Adrenal gland (tissue), 12 donors: Measurements from ENCODE around the gene TPGS2. TPM values are rescaled to one million over a fixed set of nuclear protein-coding genes. Genes with fewer than 3 reads are reported as not detected.

Source experiments
- DNase-seq, 7 donors: peaks; one replicate each; pipeline ENCODE4 v3.0.0-alpha.2; 2019 to 2020
- H3K27ac ChIP-seq, 5 donors: fragments of 200-600 bp; sonication (generic) in 4 of 5; 1 replicate in 3 of 5; 2 replicates in 2 of 5; pipeline versions ENCODE4 v1.5.1 to v1.8.0; 2016 to 2020; ENCODE audit warnings: mild to moderate bottlenecking in 1 of 5
- H3K27me3 ChIP-seq: fragments of 200-600 bp; 2 replicates; pipeline ENCODE4 v1.8.0; 2021
- H3K36me3 ChIP-seq, 2 donors: fragments of 200-600 bp; replicated peaks in 1 of 2; 1 replicate in 1 of 2; 2 replicates in 1 of 2; pipeline versions ENCODE4 v1.5.1 to v1.8.0; 2018 to 2022
- H3K4me1 ChIP-seq, 2 donors: fragments of 200-600 bp; replicated peaks in 1 of 2; 1 replicate in 1 of 2; 2 replicates in 1 of 2; pipeline versions ENCODE4 v1.5.1 to v1.8.0; 2018 to 2021
- H3K4me3 ChIP-seq, 4 donors: fragments of 200-600 bp; sonication (generic) in 3 of 4; one replicate each; pipeline ENCODE4 v1.5.1; 2016 to 2018
- H3K9me3 ChIP-seq, 3 donors: fragments of 200-600 bp; sonication (generic) in 1 of 3; replicated peaks in 1 of 3; 1 replicate in 2 of 3; 2 replicates in 1 of 3; pipeline versions ENCODE4 v1.5.1 to v1.8.0; 2016 to 2021
- CTCF ChIP-seq, 6 experiments: fragments of 450-650 bp in 4 of 6; fragments of 200-600 bp in 2 of 6; sonication (generic) in 1 of 6; IDR thresholded peaks; 1 replicate in 5 of 6; 2 replicates in 1 of 6; pipeline versions ENCODE4 v1.5.1 to v1.8.0; 2016 to 2021; ENCODE audit warnings: antibody characterized with exemption in 6 of 6, mild to moderate bottlenecking in 2 of 6, moderate library complexity in 1 of 6
- POLR2A ChIP-seq, 2 donors: fragments of 450-650 bp; IDR thresholded peaks; one replicate each; pipeline ENCODE4 v1.6.1; 2017; ENCODE audit warnings: antibody characterized with exemption in 2 of 2, mild to moderate bottlenecking in 2 of 2, moderate library complexity in 1 of 2
- WGBS, 4 donors: extraction: QIAGEN DNeasy Blood & Tissue Kit in 2 of 4; methylation state at CpG; one replicate each; pipeline versions ENCODE4 v1.1.5 to v1.1.7; 2013 to 2017; 5-methylcytosine and 5-hydroxymethylcytosine counted together
- intact Hi-C, 2 donors: fragments of 100-400 bp; cut with DNase I; formaldehyde crosslinking; loops; one replicate each; pipeline versions ENCODE4 v1.14.1 to v1.15.0; 2022 to 2023
- polyA plus RNA-seq, 3 donors: library from polyadenylated mRNA; stranded (reverse); fragments of 200-250 nt in 2 of 3; fragments of 350-450 nt in 1 of 3; fragmentation: Illumina TruSeq in 1 of 3; extraction: RNeasy Lipid Tissue Mini Kit (QIAGEN cat#74804) in 1 of 3; gene quantifications; one replicate each; pipeline ENCODE4 v1.2.3, GENCODE V29; 2013 to 2014
- total RNA-seq, 9 donors: library from RNA; depleted of rRNA in 4 of 9; stranded (reverse); fragments of >200 nt in 4 of 9; fragments of 120-200 nt in 1 of 9; fragmentation: NEBNext Ultra II Directional in 1 of 9; extraction: Animal tissue kit (Norgen Biotek cat#: 25700) in 1 of 9; gene quantifications; one replicate each; pipeline versions ENCODE4 v1.1.0 to v1.2.4, GENCODE V29; 2013 to 2023
- donor health status: healthy with polysubstance abuse.
- donor health status: Bipolar disorder and iron deficiency.
- donor health status: DM: yes; HTN: yes; CAD: no.
- donor health status: DM: no; HTN: no; CAD: no.
- donor health status: DM: no; HTN: no; CAD: no.
- donor health status: DM: yes; HTN: yes; CAD: no.

The TPGS2 gene
- total and polyA plus RNA-seq, 12 donors: 35.3 to 247 (median 87.9) TPM

GRCh38 chr18:36833120-36833519 is 4.3 kb upstream of the TPGS2 start:
- DNase-seq: no peak
- Histone ChIP-seq H3K9me3 (no peaks in the 10 kb centered on the region), H3K36me3 (no peaks in the 10 kb centered on the region), H3K4me3 (no peak overlapping the region), H3K27me3 (no peaks in the 10 kb centered on the region), H3K4me1 (peaks cover 0 to 21% of the 10 kb centered on the region in 2 donors), H3K27ac (no peak overlapping the region)
- TF ChIP-seq POLR2A (IDR thresholded peaks at IDR 0.05) (no peak), CTCF (IDR thresholded peaks at IDR 0.05) (no peak)
- WGBS, 4 donors: 89 to 98% (median 91%) methylated on average over 2 of the region's 2 CpGs
- intact Hi-C loops: no loop called here

GRCh38 chr18:36831139-36831538 is 2.3 kb upstream of the TPGS2 start:
- intact Hi-C loops: no loop called here
- no peak overlapping the region for H3K27ac ChIP-seq
- H3K36me3 ChIP-seq: no peaks in the 10 kb centered on the region
- H3K4me3 ChIP-seq: no peak overlapping the region
- WGBS, 4 donors: 14 to 50% (median 26%) methylated on average over 1 of the region's 1 CpG
- H3K4me1 ChIP-seq: peaks cover 0 to 19% of the 10 kb centered on the region in 2 donors
- DNase-seq: no peak
- TF ChIP-seq CTCF (IDR thresholded peaks at IDR 0.05): no peak
- no peak for TF ChIP-seq POLR2A (IDR thresholded peaks at IDR 0.05)
- no peaks in the 10 kb centered on the region for H3K27me3 ChIP-seq
- no peaks in the 10 kb centered on the region for H3K9me3 ChIP-seq

- H3K27me3 ChIP-seq: no peaks in the 10 kb centered on the region
- TF ChIP-seq POLR2A (IDR thresholded peaks at IDR 0.05): no peak
- no peak for TF ChIP-seq CTCF (IDR thresholded peaks at IDR 0.05)
- peak overlapping the region in 1 of 4 donors; percentile 85 for H3K4me3 ChIP-seq
- intact Hi-C loops: no loop called here
- H3K4me1 ChIP-seq: peaks cover 0 to 19% of the 10 kb centered on the region in 2 donors
- H3K36me3 ChIP-seq: no peaks in the 10 kb centered on the region
- no peaks in the 10 kb centered on the region for H3K9me3 ChIP-seq
- WGBS, 4 donors: 46 to 68% (median 64%) methylated on average over 1 of the region's 1 CpG
- no peak for DNase-seq
- no peak overlapping the region for H3K27ac ChIP-seq
Measured at GRCh38 chr18:36830158-36830495, 1.3 kb upstream of the TPGS2 start.

GRCh38 chr18:36829362-36830157 is 758 bp upstream of the TPGS2 start:
- no peak for TF ChIP-seq POLR2A (IDR thresholded peaks at IDR 0.05)
- TF ChIP-seq CTCF (IDR thresholded peaks at IDR 0.05): no peak
- 9 to 24% (median 19%) methylated on average over 13 to 17 of the region's 17 CpGs for WGBS, 4 donors
- Histone ChIP-seq H3K27ac (peak overlapping the region in 4 of 5 donors; percentile 30 to 85 (median 77)), H3K36me3 (no peaks in the 10 kb centered on the region), H3K4me3 (peak overlapping the region; percentile 81 to 87 (median 86)), H3K27me3 (no peaks in the 10 kb centered on the region), H3K9me3 (no peaks in the 10 kb centered on the region), H3K4me1 (peaks cover 0 to 19% of the 10 kb centered on the region in 2 donors)
- DNase-seq: no peak
- intact Hi-C loops: no loop called here
